Measurements from ENCODE around the gene SLC27A4.

- TF ChIP-seq ZSCAN16 (tag by site-specific recombination; IDR thresholded peaks at IDR 0.05) (no peak), ZXDB (tag by site-specific recombination; IDR thresholded peaks at IDR 0.05) (no peak), CTCF (tag by site-specific recombination; IDR thresholded peaks at IDR 0.05) (no peak)
Measured at GRCh38 chr9:128396970-128397613, 56.8 kb downstream of the SLC27A4 start.

Measured in HEK293 (cell line).